GM23248 (cell line): ENCODE data around the gene PPP1R3C. TPM values are rescaled to one million over a fixed set of nuclear protein-coding genes. Genes with fewer than 3 reads are reported as not detected.

ENCODE experiments used
- DNase-seq: peaks from one replicate; pipeline ENCODE4 v3.0.0-alpha.2; 2015
- H2AFZ ChIP-seq: fragments of 200-600 bp; sonication (generic); 2 replicates; pipeline ENCODE4 v1.6.1; 2016; ENCODE audit warnings: antibody characterized with exemption
- H3F3A ChIP-seq: fragments of 200-600 bp; sonication (generic); 2 replicates; pipeline ENCODE4 v1.6.1; 2016; ENCODE audit warnings: mild to moderate bottlenecking, antibody characterized with exemption, mixed run types; ENCODE audit not compliant: insufficient read depth
- H3K27ac ChIP-seq: fragments of 200-600 bp; sonication (generic); 2 replicates; pipeline ENCODE4 v1.5.1; 2016; ENCODE audit warnings: mild to moderate bottlenecking
- H3K27me3 ChIP-seq: fragments of 200-600 bp; sonication (generic); replicated peaks from 2 replicates; pipeline ENCODE4 v1.6.1; 2016; ENCODE audit warnings: mild to moderate bottlenecking; ENCODE audit not compliant: insufficient read depth
- H3K36me3 ChIP-seq: fragments of 200-600 bp; sonication (generic); 2 replicates; pipeline ENCODE4 v1.6.1; 2016; ENCODE audit warnings: low read depth, mild to moderate bottlenecking
- H3K4me1 ChIP-seq: fragments of 200-600 bp; sonication (generic); 2 replicates; pipeline ENCODE4 v1.6.1; 2016; ENCODE audit warnings: mild to moderate bottlenecking; ENCODE audit not compliant: insufficient read depth
- H3K4me2 ChIP-seq: fragments of 200-600 bp; sonication (generic); one replicate; pipeline ENCODE4 v1.6.1; 2016; ENCODE audit warnings: mild to moderate bottlenecking; ENCODE audit not compliant: unreplicated experiment
- H3K4me3 ChIP-seq: fragments of 200-600 bp; sonication (generic); 2 replicates; pipeline ENCODE4 v1.5.1; 2016; ENCODE audit warnings: mild to moderate bottlenecking
- H3K79me2 ChIP-seq: fragments of 200-600 bp; sonication (generic); 2 replicates; pipeline ENCODE4 v1.6.1; 2016; ENCODE audit warnings: mild to moderate bottlenecking; ENCODE audit not compliant: insufficient read depth
- H3K9ac ChIP-seq: fragments of 200-600 bp; sonication (generic); 2 replicates; pipeline ENCODE4 v1.6.1; 2016; ENCODE audit warnings: mild to moderate bottlenecking
- H3K9me2 ChIP-seq: fragments of 200-600 bp; sonication (generic); 2 replicates; pipeline ENCODE4 v1.6.1; 2016; ENCODE audit warnings: mixed run types, mild to moderate bottlenecking, moderate library complexity; ENCODE audit not compliant: insufficient read depth
- H3K9me3 ChIP-seq: fragments of 200-600 bp; sonication (generic); one replicate; pipeline ENCODE4 v1.6.1; 2017; ENCODE audit warnings: low read depth
- H4K20me1 ChIP-seq: fragments of 200-600 bp; sonication (generic); 2 replicates; pipeline ENCODE4 v1.6.0; 2016; ENCODE audit not compliant: insufficient read depth
- EZH2 ChIP-seq: fragments of 200-600 bp; sonication (generic); IDR thresholded peaks from 2 replicates; pipeline ENCODE4 v1.6.1; 2018; ENCODE audit warnings: antibody characterized with exemption, mild to moderate bottlenecking; ENCODE audit not compliant: insufficient read depth, poor library complexity, severe bottlenecking
- EZH2phosphoT487 ChIP-seq: fragments of 200-600 bp; sonication (generic); IDR thresholded peaks from 2 replicates; pipeline ENCODE4 v1.6.1; 2018; ENCODE audit warnings: antibody characterized with exemption, moderate library complexity, mild to moderate bottlenecking, low read depth; ENCODE audit not compliant: insufficient read depth
- WGBS, 2 experiments: methylation state at CpG; one replicate each; pipeline ENCODE4 v1.1.6; 2015 to 2017; ENCODE audit warnings: low lambda C conversion rate in 2 of 2, low coverage in 1 of 2; ENCODE audit errors: missing lambda C conversion rate in 2 of 2; 5-methylcytosine and 5-hydroxymethylcytosine counted together
- in situ Hi-C: fragments of 300-500 bp; cut with MboI; formaldehyde crosslinking; loops from 2 replicates; pipeline ENCODE4 v1.15.0; 2020
- polyA plus RNA-seq: library from polyadenylated mRNA; unstranded; fragments of >200 nt; fragmentation: Nextera tagmentation; extraction: Ambion mirVana; gene quantifications from 2 replicates; pipeline ENCODE4 v1.2.1, GENCODE V29; 2016
- total RNA-seq: library from RNA; depleted of rRNA; stranded (reverse); fragments of >200 nt; shearing (Covaris generic); gene quantifications from 2 replicates; pipeline ENCODE4 v1.2.3, GENCODE V29; 2014

Gene PPP1R3C
- total and polyA plus RNA-seq, 2 experiments from 2014 or later, result 99.9 to 193 TPM

GRCh38 chr10:91613411-91614187, 19.3 kb downstream of the PPP1R3C start:
- peak overlapping the region; percentile 42 for H3K4me3 ChIP-seq
- in situ Hi-C loops, result no loop called here
- TF ChIP-seq EZH2, result no peak
- TF ChIP-seq EZH2phosphoT487, result peak; percentile 83; the same call in 1 of the 2 replicates
- WGBS, 2 experiments, result 0 to 1% methylated on average over 4 of the region's 4 CpGs
- H2AFZ ChIP-seq, result no peak overlapping the region
- DNase-seq, result peak; percentile 97
- H3K4me1 ChIP-seq, result peaks cover 74% of the 10 kb centered on the region
- no peaks in the 10 kb centered on the region for H3K9me2 ChIP-seq
- H3K9ac ChIP-seq, result peak overlapping the region; percentile 72
- H3K9me3 ChIP-seq, result no peaks in the 10 kb centered on the region
- no peaks in the 10 kb centered on the region for H4K20me1 ChIP-seq
- H3K4me2 ChIP-seq, result peak overlapping the region; percentile 79
- H3K36me3 ChIP-seq, result no peaks in the 10 kb centered on the region
- no peaks in the 10 kb centered on the region for H3K79me2 ChIP-seq
- no peaks in the 10 kb centered on the region for H3K27me3 ChIP-seq
- peak overlapping the region; percentile 96 for H3K27ac ChIP-seq
- H3F3A ChIP-seq, result peaks cover 67% of the 10 kb centered on the region

GRCh38 chr10:91610919-91611318, 22.0 kb downstream of the PPP1R3C start:
- Histone ChIP-seq H3K9me2 (no peaks in the 10 kb centered on the region), H3K79me2 (no peaks in the 10 kb centered on the region), H2AFZ (no peak overlapping the region), H3K9me3 (no peaks in the 10 kb centered on the region), H4K20me1 (no peaks in the 10 kb centered on the region), H3K27me3 (no peaks in the 10 kb centered on the region), H3K36me3 (no peaks in the 10 kb centered on the region), H3K9ac (no peak overlapping the region), H3K4me2 (no peak overlapping the region), H3K27ac (peak overlapping the region; percentile 92; the same call in 1 of the 2 replicates), H3F3A (peaks cover 80% of the 10 kb centered on the region), H3K4me3 (no peak overlapping the region), H3K4me1 (peaks cover 68% of the 10 kb centered on the region)
- TF ChIP-seq EZH2 (no peak), EZH2phosphoT487 (no peak)
- WGBS, 2 experiments, result 93% methylated on average over 1 of the region's 1 CpG; no CpG with 5 or more reads in 1 of the 2 experiments
- in situ Hi-C loops, result no loop called here
- no peak for DNase-seq

- Histone ChIP-seq H3K4me1 (peaks cover 72% of the 10 kb centered on the region), H3K9ac (no peak overlapping the region), H3K4me3 (no peak overlapping the region), H3K36me3 (no peaks in the 10 kb centered on the region), H4K20me1 (no peaks in the 10 kb centered on the region), H3F3A (peaks cover 80% of the 10 kb centered on the region), H3K27me3 (no peaks in the 10 kb centered on the region), H3K4me2 (peak overlapping the region; percentile 2), H2AFZ (no peak overlapping the region), H3K9me2 (no peaks in the 10 kb centered on the region), H3K27ac (peak overlapping the region; percentile 92), H3K9me3 (no peaks in the 10 kb centered on the region), H3K79me2 (no peaks in the 10 kb centered on the region)
- 33 to 41% methylated on average over 4 of the region's 4 CpGs for WGBS, 2 experiments
- TF ChIP-seq EZH2phosphoT487 (no peak), EZH2 (no peak)
- in situ Hi-C loops, result no loop called here
- DNase-seq, result peak; percentile 57
These were observed 22.4 kb downstream of the PPP1R3C start for GRCh38 chr10:91610444-91610843.

- Histone ChIP-seq H3F3A (peaks cover 85% of the 10 kb centered on the region), H3K27me3 (no peaks in the 10 kb centered on the region), H3K36me3 (no peaks in the 10 kb centered on the region), H3K79me2 (no peaks in the 10 kb centered on the region), H3K9me2 (no peaks in the 10 kb centered on the region), H3K4me3 (no peak overlapping the region), H4K20me1 (no peaks in the 10 kb centered on the region), H3K4me2 (no peak overlapping the region), H3K9ac (peak overlapping the region; percentile 74), H3K4me1 (peaks cover 74% of the 10 kb centered on the region), H3K9me3 (no peaks in the 10 kb centered on the region), H3K27ac (peak overlapping the region; percentile 92), H2AFZ (peak overlapping the region; percentile 75; the same call in 1 of the 2 replicates)
- no peak for TF ChIP-seq EZH2phosphoT487
- no peak for TF ChIP-seq EZH2
- peak; percentile 68 for DNase-seq
- in situ Hi-C loops, result no loop called here
- WGBS, 2 experiments, result 18 to 27% methylated on average over 5 of the region's 5 CpGs
These were observed 25.0 kb downstream of the PPP1R3C start for GRCh38 chr10:91607646-91608403.
